ENCODE results near the gene UBA6. TPM values are rescaled to one million over a fixed set of nuclear protein-coding genes. Genes with fewer than 3 reads are reported as not detected.

The UBA6 gene
- total RNA-seq, 1 donor from 2014 or later: 36.0 TPM

DNA sequence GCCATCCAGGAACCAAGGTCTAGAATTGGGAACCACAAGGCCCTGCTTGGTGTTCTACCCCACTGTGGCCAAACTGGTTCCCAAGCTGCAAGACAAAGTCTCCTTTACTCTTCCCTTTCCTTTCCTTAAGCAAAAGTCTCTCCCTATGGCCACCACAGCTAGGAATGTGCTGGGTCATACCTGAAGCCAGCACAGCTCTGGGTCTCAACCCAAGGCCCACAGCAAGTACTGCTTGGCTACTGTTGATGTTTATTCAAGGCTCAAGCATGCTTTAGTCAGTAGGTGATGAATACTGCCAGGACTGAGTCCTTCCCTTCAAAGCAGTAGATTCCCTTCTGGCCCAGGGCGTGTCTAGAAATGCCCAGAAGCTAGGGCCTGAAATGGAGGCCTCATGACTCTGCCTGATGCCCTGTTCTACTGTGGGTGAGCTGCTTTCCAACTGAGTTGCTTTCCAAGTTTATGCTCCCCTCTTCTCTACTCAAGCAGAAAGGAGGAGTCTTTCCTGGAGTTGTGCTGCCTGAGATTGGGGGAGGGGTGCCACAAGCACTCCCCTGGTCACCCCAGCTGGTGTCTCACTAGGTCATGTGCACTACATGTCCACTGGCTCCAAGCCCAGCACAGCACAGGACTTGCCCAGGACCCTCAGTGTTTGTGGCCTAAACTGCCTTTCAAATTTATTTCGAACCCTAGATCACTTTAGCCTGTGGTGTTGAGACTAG is 97.5 kb downstream of the UBA6 start:
- Histone ChIP-seq H3K27me3 (ENCODE audit: control insufficient read depth in 3 of 3, insufficient read depth in 3 of 3, low read length in 3 of 3) (no peaks in the 10 kb centered on the region), H3K4me3 (ENCODE audit: low read length in 3 of 3) (no peak overlapping the region), H3K36me3 (ENCODE audit: control insufficient read depth in 3 of 3, insufficient read depth in 3 of 3, low read length in 3 of 3) (no peaks in the 10 kb centered on the region), H3K9me3 (ENCODE audit: control insufficient read depth in 3 of 3, low read length in 3 of 3) (no peaks in the 10 kb centered on the region), H3K4me1 (ENCODE audit: control insufficient read depth in 3 of 3, insufficient read depth in 3 of 3, low read length in 3 of 3) (no peaks in the 10 kb centered on the region), H3K27ac (ENCODE audit: low read depth, low read length) (no peak overlapping the region), H3K9ac (ENCODE audit: low read depth in 1 of 3, low read length in 3 of 3) (no peak overlapping the region)

DNA sequence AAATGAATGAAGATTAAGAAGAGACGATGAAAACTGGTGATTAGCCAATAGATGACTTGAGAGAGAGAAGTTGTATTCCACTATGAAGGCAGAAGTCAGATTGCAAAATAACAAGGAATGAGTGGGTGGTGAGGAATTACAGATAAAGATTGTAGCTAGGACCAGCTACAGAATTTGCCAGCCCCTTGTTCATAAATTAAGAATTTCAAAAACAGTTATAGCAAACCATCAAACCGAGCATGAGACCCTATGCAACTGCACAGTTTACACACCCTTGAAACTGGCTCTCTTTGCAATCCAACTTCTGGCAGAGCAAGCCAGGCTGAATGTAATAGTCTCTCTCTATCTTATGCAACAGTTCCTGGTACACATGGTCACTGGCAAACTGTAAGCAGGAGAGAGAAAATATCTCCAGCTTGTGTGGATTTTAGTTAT is 107.2 kb downstream of the UBA6 start:
- H3K27ac ChIP-seq (ENCODE audit: low read depth, low read length): no peak overlapping the region
- no peaks in the 10 kb centered on the region for H3K9me3 ChIP-seq (ENCODE audit: control insufficient read depth in 3 of 3, low read length in 3 of 3)
- H3K27me3 ChIP-seq (ENCODE audit: control insufficient read depth in 3 of 3, insufficient read depth in 3 of 3, low read length in 3 of 3): no peaks in the 10 kb centered on the region
- no peaks in the 10 kb centered on the region for H3K36me3 ChIP-seq (ENCODE audit: control insufficient read depth in 3 of 3, insufficient read depth in 3 of 3, low read length in 3 of 3)
- H3K9ac ChIP-seq (ENCODE audit: low read depth in 1 of 3, low read length in 3 of 3): no peak overlapping the region
- no peak overlapping the region for H3K4me3 ChIP-seq (ENCODE audit: low read length in 3 of 3)
- H3K4me1 ChIP-seq (ENCODE audit: control insufficient read depth in 3 of 3, insufficient read depth in 3 of 3, low read length in 3 of 3): no peaks in the 10 kb centered on the region

DNA sequence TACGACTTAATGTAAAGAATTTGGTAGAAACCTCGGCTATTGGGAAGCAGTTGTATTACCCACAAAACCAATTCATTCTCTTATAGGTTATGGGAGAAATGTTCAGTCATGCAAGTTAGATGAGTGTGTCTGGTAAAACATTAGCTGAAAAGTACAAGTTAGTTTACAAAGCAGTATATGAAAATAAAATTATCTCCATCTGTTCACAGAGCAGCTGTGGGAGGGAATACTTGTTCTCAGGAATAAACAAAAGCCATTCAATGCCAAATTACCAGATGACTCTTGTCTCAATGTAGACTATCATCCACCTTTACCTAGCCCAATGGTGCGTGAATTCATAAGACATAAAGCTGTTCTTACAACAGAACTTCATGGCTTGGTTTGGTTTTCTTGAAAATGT is 113.8 kb downstream of the UBA6 start:
- no peak overlapping the region for H3K9ac ChIP-seq (ENCODE audit: low read depth in 1 of 3, low read length in 3 of 3)
- no peaks in the 10 kb centered on the region for H3K9me3 ChIP-seq (ENCODE audit: control insufficient read depth in 3 of 3, low read length in 3 of 3)
- H3K36me3 ChIP-seq (ENCODE audit: control insufficient read depth in 3 of 3, insufficient read depth in 3 of 3, low read length in 3 of 3): no peaks in the 10 kb centered on the region

DNA sequence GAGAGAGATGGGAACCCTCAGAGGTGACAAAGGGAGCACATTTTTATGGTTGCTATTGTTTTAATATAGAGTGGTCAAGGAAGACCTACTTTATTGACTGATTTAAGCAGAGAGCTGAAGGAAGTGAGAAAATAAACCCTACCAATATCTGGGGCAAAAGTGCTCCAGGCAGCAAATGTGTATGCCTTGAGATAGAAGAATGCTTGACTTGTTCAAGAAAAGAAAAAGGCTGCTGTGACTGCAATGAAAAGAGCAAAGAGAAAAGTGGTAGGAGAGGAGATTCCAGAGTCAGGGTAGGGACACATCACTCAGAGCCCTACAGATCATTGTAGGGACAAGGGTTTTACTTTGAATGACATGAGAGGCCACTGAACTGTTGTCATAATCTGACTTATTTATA is 116.5 kb downstream of the UBA6 start:
- no peaks in the 10 kb centered on the region for H3K4me1 ChIP-seq (ENCODE audit: control insufficient read depth in 3 of 3, insufficient read depth in 3 of 3, low read length in 3 of 3)
- H3K27me3 ChIP-seq (ENCODE audit: control insufficient read depth in 3 of 3, insufficient read depth in 3 of 3, low read length in 3 of 3): no peaks in the 10 kb centered on the region
- no peak overlapping the region for H3K27ac ChIP-seq (ENCODE audit: low read depth, low read length)
- H3K9ac ChIP-seq (ENCODE audit: low read depth in 1 of 3, low read length in 3 of 3): no peak overlapping the region
- H3K4me3 ChIP-seq (ENCODE audit: low read length in 3 of 3): no peak overlapping the region
- H3K36me3 ChIP-seq (ENCODE audit: control insufficient read depth in 3 of 3, insufficient read depth in 3 of 3, low read length in 3 of 3): no peaks in the 10 kb centered on the region
- no peaks in the 10 kb centered on the region for H3K9me3 ChIP-seq (ENCODE audit: control insufficient read depth in 3 of 3, low read length in 3 of 3)

More for the DNA sequence above, 113.8 kb downstream of the UBA6 start:
- Histone ChIP-seq H3K4me3 (ENCODE audit: low read length in 3 of 3) (no peak overlapping the region), H3K4me1 (ENCODE audit: control insufficient read depth in 3 of 3, insufficient read depth in 3 of 3, low read length in 3 of 3) (no peaks in the 10 kb centered on the region), H3K27me3 (ENCODE audit: control insufficient read depth in 3 of 3, insufficient read depth in 3 of 3, low read length in 3 of 3) (no peaks in the 10 kb centered on the region), H3K27ac (ENCODE audit: low read depth, low read length) (no peak overlapping the region)

DNA sequence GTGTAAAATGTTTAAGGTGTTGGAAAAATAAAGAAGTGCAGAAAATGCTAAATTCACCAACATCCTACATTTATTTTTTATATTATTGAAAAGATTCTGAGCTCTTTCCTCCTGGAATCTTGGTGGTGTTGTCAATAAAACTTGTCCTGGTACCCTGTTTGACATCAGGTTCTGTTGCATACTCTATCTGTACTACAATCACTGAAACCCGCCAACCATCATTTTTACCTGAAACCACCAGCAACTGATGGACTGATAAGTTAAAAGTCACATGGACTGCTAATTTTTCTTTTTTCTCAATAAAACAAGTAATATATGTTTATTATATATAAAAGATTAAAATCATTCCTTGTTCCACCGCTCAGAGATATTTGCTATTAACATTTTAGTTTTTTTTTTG is 119.0 kb downstream of the UBA6 start:
- H3K9me3 ChIP-seq (ENCODE audit: control insufficient read depth in 3 of 3, low read length in 3 of 3): no peaks in the 10 kb centered on the region
- no peak overlapping the region for H3K27ac ChIP-seq (ENCODE audit: low read depth, low read length)
- H3K36me3 ChIP-seq (ENCODE audit: control insufficient read depth in 3 of 3, insufficient read depth in 3 of 3, low read length in 3 of 3): no peaks in the 10 kb centered on the region
- H3K4me1 ChIP-seq (ENCODE audit: control insufficient read depth in 3 of 3, insufficient read depth in 3 of 3, low read length in 3 of 3): no peaks in the 10 kb centered on the region
- no peak overlapping the region for H3K9ac ChIP-seq (ENCODE audit: low read depth in 1 of 3, low read length in 3 of 3)
- H3K4me3 ChIP-seq (ENCODE audit: low read length in 3 of 3): no peak overlapping the region
- no peaks in the 10 kb centered on the region for H3K27me3 ChIP-seq (ENCODE audit: control insufficient read depth in 3 of 3, insufficient read depth in 3 of 3, low read length in 3 of 3)

DNA sequence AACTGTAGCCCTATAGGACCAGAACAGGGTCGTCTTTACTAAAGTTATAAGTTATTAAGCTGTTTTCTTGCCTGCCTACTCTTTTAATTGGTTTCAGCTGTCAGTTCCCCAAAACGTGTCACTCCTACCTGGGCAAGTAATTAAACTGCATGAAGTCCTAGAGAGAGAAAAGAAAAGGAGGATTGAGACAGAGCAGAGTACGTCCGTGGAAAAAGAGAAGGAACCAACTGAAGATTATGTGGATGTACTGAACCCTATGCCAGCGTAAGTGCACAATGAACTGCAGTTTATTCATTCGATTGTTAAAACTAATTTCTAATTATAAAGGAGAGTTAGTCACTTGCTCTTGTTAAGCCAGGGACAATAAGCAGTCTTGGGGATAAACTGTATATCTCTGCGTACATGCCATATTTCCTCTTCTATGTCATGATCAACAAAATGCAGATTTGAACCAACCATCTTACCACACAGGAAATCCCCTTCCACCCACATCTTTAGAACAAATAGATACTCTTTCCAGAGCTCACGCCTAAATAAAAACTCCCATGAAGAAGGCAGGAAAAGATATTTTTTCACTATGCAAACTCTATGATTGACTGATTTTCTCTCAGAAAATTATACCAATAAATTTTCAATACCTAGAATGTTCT is 119.6 kb downstream of the UBA6 start:
- Histone ChIP-seq H3K4me3 (ENCODE audit: low read length in 3 of 3) (no peak overlapping the region), H3K4me1 (ENCODE audit: control insufficient read depth in 3 of 3, insufficient read depth in 3 of 3, low read length in 3 of 3) (no peaks in the 10 kb centered on the region), H3K9me3 (ENCODE audit: control insufficient read depth in 3 of 3, low read length in 3 of 3) (no peaks in the 10 kb centered on the region), H3K27ac (ENCODE audit: low read depth, low read length) (no peak overlapping the region), H3K27me3 (ENCODE audit: control insufficient read depth in 3 of 3, insufficient read depth in 3 of 3, low read length in 3 of 3) (no peaks in the 10 kb centered on the region), H3K9ac (ENCODE audit: low read depth in 1 of 3, low read length in 3 of 3) (no peak overlapping the region), H3K36me3 (ENCODE audit: control insufficient read depth in 3 of 3, insufficient read depth in 3 of 3, low read length in 3 of 3) (no peaks in the 10 kb centered on the region)

DNA sequence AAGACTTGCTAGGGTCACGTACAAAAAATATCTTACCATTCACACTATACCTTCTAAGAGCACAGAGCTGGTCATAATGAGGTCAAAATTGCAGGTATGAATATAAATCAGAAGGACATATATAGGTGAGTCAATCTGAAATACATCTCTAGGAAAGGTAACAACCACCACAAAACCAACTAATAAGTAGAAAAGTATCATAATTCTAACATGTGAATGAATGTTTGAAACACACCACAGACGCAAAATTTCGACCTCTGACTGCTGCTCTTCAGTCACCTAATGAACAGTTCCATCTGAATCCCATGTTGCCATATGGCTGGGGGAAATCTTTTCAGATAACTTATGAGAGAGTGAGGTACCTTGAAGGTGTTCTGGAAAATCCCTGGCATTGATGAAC is 120.4 kb downstream of the UBA6 start:
- Histone ChIP-seq H3K9me3 (ENCODE audit: control insufficient read depth in 3 of 3, low read length in 3 of 3) (no peaks in the 10 kb centered on the region), H3K36me3 (ENCODE audit: control insufficient read depth in 3 of 3, insufficient read depth in 3 of 3, low read length in 3 of 3) (no peaks in the 10 kb centered on the region), H3K27me3 (ENCODE audit: control insufficient read depth in 3 of 3, insufficient read depth in 3 of 3, low read length in 3 of 3) (no peaks in the 10 kb centered on the region), H3K9ac (ENCODE audit: low read depth in 1 of 3, low read length in 3 of 3) (no peak overlapping the region), H3K27ac (ENCODE audit: low read depth, low read length) (no peak overlapping the region), H3K4me3 (ENCODE audit: low read length in 3 of 3) (no peak overlapping the region), H3K4me1 (ENCODE audit: control insufficient read depth in 3 of 3, insufficient read depth in 3 of 3, low read length in 3 of 3) (no peaks in the 10 kb centered on the region)

DNA sequence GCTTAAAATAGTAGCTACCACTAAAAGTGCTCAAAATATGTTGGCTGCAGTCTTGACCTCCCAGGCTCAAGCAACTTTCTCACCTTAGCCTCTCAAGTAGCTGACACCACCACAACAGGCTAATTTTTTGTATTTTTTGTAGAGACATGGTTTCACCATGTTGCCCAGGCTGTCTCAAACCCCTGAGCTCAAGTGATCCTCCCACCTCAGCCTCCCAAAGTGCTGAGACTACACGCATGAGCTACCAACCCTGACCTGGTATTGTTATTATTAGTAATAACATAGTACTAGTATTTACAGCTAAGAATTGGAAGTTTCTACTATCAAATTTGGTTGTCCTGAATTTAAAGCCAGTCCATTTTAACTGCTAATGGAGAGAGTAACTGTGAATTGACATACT is 124.4 kb downstream of the UBA6 start:
- H3K4me1 ChIP-seq (ENCODE audit: control insufficient read depth in 3 of 3, insufficient read depth in 3 of 3, low read length in 3 of 3): no peaks in the 10 kb centered on the region
- no peak overlapping the region for H3K9ac ChIP-seq (ENCODE audit: low read depth in 1 of 3, low read length in 3 of 3)
- no peaks in the 10 kb centered on the region for H3K9me3 ChIP-seq (ENCODE audit: control insufficient read depth in 3 of 3, low read length in 3 of 3)
- H3K27me3 ChIP-seq (ENCODE audit: control insufficient read depth in 3 of 3, insufficient read depth in 3 of 3, low read length in 3 of 3): no peaks in the 10 kb centered on the region
- H3K27ac ChIP-seq (ENCODE audit: low read depth, low read length): no peak overlapping the region
- H3K4me3 ChIP-seq (ENCODE audit: low read length in 3 of 3): no peak overlapping the region
- no peaks in the 10 kb centered on the region for H3K36me3 ChIP-seq (ENCODE audit: control insufficient read depth in 3 of 3, insufficient read depth in 3 of 3, low read length in 3 of 3)

DNA sequence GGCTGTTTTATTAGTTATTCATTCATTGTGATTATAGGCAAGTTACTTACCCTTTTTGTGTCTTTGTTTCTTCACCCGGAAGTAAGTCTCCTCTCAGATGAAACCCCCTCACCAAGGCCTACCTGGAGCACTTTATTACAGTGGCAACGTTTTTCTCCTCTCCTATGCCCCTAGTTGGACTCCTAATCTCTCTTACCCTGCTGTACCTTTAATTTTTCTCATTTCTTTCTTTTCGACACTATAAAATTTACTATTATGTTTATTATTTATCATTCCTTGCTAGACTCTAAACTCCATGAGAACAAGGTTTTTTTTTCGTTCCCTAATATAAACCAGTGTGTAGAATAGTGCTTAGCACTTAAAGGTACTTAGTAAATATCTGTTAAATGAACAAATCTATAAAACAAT is 124.9 kb downstream of the UBA6 start:
- Histone ChIP-seq H3K27ac (ENCODE audit: low read depth, low read length) (no peak overlapping the region), H3K9ac (ENCODE audit: low read depth in 1 of 3, low read length in 3 of 3) (no peak overlapping the region), H3K9me3 (ENCODE audit: control insufficient read depth in 3 of 3, low read length in 3 of 3) (no peaks in the 10 kb centered on the region), H3K4me1 (ENCODE audit: control insufficient read depth in 3 of 3, insufficient read depth in 3 of 3, low read length in 3 of 3) (no peaks in the 10 kb centered on the region), H3K27me3 (ENCODE audit: control insufficient read depth in 3 of 3, insufficient read depth in 3 of 3, low read length in 3 of 3) (no peaks in the 10 kb centered on the region), H3K4me3 (ENCODE audit: low read length in 3 of 3) (no peak overlapping the region), H3K36me3 (ENCODE audit: control insufficient read depth in 3 of 3, insufficient read depth in 3 of 3, low read length in 3 of 3) (no peaks in the 10 kb centered on the region)

DNA sequence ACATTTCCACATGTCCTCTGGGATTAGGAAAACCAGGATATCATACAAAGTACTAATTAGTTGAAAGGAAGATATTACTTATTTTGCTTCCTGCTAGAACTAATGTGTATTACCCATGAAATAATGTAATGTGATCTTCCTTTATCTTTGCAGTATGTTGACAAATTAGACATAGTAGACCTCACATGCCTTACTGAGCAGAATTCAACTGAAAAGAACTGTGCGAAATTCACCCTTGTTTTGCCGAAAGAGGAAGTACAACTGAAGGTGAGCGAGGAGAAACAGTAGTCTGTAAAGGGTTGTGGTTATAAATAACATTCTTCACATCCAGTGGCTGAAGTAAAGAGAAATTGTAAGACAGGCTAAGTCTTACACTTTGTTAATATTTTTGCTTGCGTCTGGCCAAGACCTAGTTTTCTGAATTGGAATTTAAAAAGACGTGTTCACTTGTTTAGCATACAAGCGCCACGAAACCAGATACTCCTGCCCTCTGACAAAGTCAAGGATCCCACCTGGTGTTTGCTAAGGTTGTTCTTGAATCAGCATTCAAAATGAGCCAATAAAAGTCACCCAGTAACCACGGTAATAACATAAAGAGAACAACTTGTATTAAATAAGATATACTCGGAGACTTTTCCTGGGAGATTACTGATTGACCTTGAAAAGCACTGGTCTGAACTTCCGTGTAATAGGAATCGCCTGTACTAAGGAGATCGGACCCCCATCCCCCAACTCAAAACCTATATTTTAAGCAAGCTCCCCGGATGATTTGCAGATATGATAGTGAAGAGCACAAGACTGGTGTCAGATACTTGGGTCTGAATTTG is 125.5 kb downstream of the UBA6 start:
- H3K27ac ChIP-seq (ENCODE audit: low read depth, low read length): no peak overlapping the region
- H3K4me3 ChIP-seq (ENCODE audit: low read length in 3 of 3): peak overlapping the region in 1 of 3 donors; percentile 17
- no peaks in the 10 kb centered on the region for H3K4me1 ChIP-seq (ENCODE audit: control insufficient read depth in 3 of 3, insufficient read depth in 3 of 3, low read length in 3 of 3)
- no peak overlapping the region for H3K9ac ChIP-seq (ENCODE audit: low read depth in 1 of 3, low read length in 3 of 3)
- H3K9me3 ChIP-seq (ENCODE audit: control insufficient read depth in 3 of 3, low read length in 3 of 3): no peaks in the 10 kb centered on the region
- H3K36me3 ChIP-seq (ENCODE audit: control insufficient read depth in 3 of 3, insufficient read depth in 3 of 3, low read length in 3 of 3): no peaks in the 10 kb centered on the region
- no peaks in the 10 kb centered on the region for H3K27me3 ChIP-seq (ENCODE audit: control insufficient read depth in 3 of 3, insufficient read depth in 3 of 3, low read length in 3 of 3)
